Germinal center (tissue), 1 donor: ENCODE results near the gene GPR32.
"Not testable (repeated sequence)": the region's sequence is repeated elsewhere in the genome, so short reads cannot be mapped to it uniquely, and the experiment has no call there.

Experiments
- DNase-seq: peaks from one replicate; pipeline ENCODE4 v3.0.0; 2012; ENCODE audit warnings: mixed read lengths, low spot score

GPR32 gene

DNA sequence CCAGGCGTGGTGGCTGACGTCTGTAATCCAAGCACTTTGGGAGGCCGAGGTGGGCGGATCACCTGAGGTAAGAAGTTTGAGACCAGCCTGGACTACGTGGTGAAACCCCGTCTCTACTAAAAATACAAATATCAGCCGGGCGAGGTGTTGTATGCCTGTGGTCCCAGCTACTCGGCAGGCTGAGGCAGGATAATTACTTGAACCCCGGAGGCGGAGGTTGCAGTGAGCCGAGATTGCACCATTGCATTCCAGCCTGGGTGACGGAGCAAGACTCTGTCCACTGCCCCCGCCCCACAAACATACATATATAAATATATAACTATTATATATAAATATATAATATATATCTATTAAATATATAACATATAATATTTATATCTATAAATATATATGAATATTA, 23.1 kb upstream of the GPR32 start:
- not testable (repeated sequence) for DNase-seq

DNA sequence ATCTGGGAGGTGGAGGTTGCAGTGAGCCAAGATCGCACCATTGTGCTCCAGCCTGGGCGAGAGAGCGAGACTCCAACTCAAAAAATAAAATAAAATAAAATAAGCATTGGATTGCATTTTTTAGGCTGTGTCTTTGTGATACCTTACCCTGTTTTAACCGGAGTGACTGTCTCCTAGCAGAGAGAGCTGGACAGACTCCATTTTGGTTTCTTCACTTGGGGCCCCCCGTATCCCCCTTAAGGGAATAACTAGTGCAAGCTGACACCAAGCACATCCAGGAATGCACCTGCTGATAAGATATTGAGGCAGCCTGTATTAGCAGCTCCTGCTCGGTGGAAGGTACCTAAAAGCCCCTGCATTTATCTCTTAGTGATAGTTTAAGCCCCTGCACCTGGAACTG, 20.8 kb upstream of the GPR32 start:
- DNase-seq: no peak

DNA sequence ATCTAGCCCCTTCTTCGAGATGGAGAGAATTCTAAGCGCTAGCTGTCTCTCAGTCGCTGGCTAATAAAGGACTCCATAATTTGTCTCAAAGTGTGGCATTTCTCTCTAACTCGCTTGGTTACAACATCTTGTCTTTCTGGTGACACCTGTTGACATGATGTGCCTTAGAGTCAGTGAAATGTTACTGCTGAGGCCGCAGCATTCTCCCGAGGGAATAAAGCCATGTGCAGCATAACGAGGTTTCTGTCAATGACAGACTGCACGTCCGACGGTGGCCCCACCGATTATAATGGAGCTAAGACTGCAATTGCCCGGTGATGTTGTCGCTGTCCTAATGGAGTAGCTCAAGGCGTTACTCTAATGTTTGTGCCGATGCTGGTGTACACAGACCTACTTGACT, 20.3 kb upstream of the GPR32 start:
- DNase-seq: no peak

DNA sequence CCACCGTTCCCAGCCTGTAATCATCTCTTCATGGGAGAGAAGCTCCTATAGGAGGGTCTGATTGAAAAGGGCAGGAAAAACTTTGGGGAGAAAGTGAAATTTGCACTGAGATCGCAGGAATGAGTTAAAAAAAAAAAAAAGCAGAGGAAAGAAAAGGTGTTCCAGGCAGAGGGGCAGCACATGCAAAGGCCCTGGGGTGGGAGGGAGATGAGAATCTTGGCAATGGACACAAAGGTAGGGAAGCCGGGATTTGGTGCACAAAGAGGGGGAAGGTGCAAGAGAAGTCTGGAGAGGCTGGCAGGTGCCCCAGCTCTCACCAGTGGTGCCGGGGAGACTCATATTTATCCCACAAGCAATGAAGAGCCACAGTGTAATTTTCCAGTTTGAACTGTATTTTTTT, 16.4 kb upstream of the GPR32 start:
- DNase-seq: no peak

DNA sequence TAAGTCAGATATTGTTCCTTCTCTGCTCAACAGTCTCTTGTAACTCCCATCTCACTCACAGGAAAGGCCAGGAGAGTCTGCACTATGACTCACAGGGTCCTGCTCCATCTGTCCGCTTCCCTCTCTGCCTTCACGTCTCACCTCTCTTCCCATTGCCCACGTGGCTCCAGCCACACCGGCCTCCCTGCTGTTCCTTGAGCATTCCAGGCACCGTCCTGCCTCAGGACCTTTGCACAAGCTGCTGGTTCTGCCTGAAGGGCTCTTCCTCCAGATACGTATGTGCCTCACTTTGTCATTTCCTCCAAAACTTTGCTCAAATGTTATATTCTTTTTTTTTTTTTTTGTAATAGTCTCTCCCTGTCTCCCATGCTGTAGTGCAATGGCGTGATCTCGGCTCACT, 14.0 kb upstream of the GPR32 start:
- DNase-seq: not testable (repeated sequence)

DNA sequence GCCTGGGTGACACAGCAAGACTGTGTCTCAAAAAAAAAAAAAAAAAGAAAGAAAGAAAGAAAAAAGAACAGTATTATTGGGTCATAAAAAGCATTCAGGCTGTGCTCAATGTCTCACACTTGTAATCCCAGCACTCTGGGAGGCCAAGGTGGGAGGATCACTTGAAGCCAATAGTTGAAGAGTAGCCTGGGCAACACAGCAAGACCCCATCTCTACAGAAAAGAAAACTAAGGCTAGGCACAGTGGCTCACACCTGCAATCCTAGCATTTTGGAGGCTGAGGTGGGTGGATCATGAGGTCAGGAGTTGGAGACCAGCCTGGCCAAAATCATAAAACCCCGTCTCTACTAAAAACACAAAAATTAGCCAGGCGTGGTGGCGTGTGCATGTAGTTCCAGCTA, 12.6 kb upstream of the GPR32 start:
- not testable (repeated sequence) for DNase-seq

DNA sequence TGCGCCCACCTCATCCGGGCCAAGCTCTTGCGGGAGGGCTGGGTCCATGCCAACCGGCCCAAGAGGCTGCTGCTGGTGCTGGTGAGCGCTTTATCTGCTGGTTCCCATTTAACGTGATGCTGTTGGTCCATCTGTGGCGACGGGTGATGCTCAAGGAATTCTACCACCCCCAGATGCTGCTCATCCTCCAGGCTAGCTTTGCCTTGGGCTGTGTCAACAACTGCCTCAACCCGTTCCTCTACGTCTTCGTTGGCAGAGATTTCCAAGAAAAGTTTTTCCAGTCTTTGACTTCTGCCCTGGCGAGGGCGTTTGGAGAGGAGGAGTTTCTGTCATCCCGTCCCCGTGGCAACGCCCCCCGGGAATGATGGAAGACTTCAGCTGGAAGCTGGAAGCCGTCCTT, 11.2 kb upstream of the GPR32 start:
- DNase-seq: not testable (repeated sequence)

DNA sequence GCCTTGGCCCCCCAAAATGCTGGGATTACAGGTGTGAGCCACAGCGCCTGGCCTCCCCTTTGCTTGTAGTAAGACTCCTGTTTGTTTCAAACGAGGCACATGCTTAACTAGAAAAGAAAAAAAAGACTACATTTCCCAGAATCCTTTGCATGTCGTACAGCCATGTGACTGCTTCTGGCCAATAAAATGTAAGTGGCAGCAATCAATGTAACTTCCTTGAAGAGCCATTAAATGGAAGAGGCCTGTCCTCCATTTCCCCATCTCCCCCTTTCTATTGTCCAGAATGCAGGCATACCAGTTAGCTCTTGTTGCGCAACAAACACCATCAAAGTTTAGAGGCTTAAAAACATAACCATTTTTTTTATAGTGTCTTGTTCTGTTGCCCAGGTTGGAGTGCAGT, 10.4 kb upstream of the GPR32 start:
- DNase-seq: peak; percentile 30

DNA sequence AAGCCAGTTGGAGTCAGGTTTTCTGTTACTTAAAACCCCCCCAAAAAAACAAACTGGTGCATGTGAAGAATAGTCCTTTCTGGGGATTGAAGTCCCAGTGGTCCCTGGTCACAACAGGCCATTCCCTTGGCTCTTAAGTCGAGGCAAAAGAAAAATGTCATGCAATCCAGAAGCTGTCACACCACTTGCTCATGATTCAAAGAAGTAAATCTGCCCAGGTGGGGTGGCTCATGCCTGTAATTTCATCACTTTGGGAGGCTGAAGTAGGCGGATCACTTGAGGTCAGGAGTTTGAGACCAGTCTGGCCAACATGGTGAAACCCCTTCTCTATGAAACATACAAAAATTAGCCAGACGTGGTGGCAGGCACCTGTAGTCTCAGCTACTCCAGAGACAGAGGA, 8.8 kb upstream of the GPR32 start:
- DNase-seq: not testable (repeated sequence)

DNA sequence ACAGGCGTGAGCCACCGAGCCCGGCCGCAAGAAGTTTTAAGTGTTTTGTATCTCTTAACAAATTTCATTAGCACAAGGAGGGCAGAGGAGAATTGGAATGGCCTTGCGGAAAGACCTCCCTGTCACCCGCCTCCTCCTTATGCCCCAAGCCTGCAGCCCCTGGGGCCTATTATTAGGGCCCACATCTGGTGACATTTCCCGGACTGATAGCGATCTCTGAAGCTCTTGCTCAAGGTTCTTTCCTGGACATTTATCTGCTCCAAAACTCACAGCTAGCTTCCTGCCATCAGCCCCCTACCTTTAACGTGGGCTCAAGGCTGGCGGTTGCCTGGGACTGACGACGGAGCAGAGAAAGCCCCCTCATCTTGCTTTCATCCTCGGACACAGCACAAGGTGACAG, 6.7 kb upstream of the GPR32 start:
- DNase-seq: not testable (repeated sequence)

DNA sequence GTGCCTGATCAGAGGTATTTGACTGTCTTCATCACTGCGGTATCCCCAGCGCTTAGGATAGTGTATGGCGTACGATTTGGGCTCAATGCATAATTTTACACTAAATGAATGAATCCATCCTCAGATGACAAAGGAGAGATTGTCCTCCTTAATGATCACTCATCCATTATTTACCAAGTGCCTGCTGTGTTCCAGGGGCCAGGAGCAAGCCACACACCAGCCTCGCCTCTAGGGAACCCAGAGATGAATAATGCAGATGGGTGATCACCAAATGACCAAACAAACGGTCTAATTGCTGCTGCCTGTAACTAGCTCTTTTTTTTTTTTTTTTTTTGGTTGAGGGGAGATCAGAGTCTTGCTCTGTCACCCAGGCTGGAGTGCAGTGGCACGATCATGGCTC, 5.9 kb upstream of the GPR32 start:
- DNase-seq: no peak

DNA sequence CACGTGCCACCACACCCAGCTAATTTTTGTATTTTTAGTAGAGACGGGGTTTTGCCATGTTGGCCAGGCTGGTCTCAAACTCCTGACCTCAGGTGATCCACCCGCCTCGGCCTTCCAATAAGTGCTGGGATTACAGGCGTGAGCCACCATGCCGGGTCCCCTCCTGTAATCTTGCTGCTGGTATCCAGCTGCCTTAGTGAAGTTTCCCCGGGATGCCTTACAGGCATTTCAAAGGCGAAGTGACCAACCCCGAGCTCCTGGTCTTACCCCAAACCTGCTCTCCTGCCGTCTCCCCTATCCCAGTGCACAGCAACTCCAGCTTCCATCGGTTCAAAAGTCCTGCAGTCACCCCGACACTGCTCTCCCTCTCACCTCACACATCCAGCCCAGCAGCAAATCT, 3.5 kb upstream of the GPR32 start:
- not testable (repeated sequence) for DNase-seq

DNA sequence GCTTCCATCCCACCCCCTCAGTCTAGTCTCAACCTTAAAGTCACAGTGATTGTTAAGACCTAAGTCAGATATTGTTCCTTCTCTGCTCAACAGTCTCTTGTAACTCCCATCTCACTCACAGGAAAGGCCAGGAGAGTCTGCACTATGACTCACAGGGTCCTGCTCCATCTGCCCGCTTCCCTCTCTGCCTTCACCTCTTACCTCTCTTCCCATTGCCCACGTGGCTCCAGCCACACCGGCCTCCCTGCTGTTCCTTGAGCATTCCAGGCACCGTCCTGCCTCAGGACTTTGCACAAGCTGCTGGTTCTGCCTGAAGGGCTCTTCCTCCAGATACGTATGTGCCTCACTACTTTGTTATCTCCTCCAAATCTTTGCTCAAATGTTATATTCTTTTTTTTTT, 3.0 kb upstream of the GPR32 start:
- not testable (repeated sequence) for DNase-seq

DNA sequence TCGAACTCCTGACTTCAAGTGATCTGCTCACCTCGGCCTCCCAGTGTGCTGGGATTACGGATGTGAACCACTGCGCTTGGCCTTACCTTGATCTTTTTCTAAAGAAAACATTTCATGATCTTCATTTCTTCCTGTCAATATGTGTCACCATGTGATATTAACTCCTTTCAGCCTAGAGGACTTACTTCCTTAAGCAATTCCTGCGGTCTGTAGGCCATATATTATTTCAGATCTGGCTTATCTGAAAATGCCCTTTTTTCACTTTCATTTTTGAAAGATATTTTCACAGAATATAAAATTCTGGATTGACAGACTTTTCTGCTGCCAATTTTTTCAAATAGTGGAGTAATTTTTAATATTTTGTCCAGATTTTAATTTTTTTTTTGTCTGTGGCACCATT, 2.0 kb upstream of the GPR32 start:
- DNase-seq: no peak

DNA sequence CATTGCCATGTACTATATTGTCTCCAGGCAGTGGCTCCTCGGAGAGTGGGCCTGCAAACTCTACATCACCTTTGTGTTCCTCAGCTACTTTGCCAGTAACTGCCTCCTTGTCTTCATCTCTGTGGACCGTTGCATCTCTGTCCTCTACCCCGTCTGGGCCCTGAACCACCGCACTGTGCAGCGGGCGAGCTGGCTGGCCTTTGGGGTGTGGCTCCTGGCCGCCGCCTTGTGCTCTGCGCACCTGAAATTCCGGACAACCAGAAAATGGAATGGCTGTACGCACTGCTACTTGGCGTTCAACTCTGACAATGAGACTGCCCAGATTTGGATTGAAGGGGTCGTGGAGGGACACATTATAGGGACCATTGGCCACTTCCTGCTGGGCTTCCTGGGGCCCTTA, 624 bp downstream of the GPR32 start:
- no peak for DNase-seq

DNA sequence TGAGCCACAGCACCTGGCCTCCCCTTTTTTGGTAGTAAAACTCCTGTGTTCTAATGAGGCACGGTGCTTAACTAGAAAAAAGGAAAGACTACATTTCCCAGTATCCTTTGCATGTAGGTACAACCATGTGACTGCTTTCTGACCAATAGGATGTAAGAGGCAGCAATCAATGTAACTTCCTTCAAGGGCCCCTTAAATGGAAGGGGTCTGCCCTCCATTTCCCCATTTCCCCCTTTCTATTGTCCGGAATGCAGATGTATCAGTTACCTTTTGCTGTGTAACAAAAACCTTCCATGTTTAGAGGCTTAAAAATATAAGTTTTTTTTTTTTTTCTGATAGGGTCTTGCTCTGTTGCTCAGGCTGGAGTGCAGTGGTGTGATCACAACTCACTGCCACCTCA, 2.2 kb downstream of the GPR32 start:
- DNase-seq: peak; percentile 69

DNA sequence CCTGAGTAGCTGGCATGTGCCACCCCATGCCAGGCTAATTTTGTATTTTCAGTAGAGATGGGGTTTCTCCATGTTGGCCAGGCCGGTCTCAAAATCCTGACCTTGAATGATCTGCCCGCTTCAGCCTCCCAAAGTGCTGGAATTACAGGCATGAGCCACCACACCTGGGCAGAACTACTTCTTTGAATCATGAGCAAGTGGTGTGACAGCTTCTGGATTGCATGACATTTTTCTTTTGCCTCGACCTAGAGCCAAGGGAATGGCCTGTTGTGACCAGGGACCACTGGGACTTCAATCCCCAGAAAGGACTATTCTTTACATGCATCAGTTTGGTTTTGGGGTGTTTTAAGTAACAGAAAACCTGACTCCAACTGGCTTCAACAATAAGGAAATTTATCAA, 2.6 kb downstream of the GPR32 start:
- not testable (repeated sequence) for DNase-seq

DNA sequence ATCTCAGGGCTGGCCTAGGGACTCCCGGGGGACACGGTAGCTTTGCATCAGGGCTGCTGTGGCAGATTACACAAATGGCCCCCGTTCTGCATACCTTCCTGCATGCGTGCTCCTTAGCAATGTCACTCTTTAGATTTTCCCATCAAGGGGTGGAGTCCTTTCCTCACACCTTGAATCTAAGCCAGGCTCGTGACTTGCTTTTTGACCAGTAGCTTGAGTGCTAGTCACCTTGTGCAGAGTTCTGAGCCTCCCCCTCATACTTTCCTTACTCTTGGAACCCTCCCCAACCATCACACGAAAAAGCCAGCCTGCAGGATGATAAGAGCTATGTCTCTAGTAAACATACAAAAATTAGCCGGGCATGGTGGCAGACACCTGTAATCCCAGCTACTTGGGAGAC, 3.2 kb downstream of the GPR32 start:
- DNase-seq: not testable (repeated sequence)

DNA sequence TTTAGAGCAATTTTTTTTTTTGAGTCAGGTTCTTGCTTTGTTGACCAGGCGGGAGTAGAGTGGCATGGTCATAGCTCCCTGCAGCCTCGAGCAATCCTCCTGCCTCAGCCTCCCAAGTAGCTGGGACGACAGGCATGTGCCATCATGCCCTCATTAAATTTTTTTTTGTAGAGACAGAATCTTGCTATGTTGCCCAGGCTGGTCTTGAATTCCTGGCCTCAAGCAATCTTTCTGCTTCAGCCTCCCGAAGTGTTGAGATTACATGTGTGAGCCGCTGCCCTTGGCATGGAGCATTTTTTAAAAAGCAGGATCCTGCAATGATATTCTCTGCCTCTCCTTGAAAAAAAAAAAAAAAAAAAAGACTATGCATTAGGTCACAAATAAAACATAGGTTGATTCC, 5.9 kb downstream of the GPR32 start:
- no peak for DNase-seq

DNA sequence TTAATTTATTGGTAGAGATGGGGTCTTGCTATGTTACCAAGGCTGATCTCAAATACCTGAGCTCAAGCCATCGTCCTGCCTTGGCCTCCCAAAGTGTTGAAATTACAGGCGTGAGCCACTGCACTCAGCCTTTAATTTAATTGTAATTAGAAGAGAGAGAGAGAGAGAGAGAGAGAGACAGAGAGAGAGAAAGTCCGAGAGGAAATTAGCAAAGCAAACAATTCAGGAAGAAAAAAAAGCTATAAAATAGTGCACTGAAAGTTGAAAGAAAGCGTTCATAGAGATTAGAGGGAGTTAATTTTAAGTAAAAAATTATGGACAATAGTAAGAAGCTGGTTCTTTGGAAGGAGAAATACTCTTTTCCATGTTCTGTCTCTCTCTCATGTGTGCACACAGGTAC, 7.0 kb downstream of the GPR32 start:
- no peak for DNase-seq

DNA sequence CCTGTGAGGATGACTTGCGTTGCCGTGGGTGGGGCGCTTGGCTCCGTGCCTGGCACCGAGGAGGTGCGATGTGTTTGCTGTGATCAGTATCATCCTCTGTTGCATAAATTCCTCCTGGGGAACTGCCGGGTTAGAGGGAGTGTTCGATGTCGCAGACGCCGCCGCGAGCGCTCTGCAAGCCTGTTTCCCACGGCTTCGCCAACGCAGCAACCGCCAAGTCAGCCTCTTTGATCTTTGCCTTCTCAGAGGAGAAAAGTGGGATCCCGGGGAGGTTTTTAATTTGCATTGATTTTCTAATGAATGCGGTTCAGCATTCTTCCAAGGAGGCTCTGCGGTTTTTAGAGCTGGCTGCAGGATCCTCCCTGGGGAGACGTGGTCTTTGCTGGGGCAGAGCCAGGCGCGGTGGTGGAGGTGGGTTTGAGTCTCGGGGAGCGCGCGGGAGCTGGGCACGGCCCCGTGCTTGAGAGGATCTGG, 7.6 kb downstream of the GPR32 start:
- no peak for DNase-seq

DNA sequence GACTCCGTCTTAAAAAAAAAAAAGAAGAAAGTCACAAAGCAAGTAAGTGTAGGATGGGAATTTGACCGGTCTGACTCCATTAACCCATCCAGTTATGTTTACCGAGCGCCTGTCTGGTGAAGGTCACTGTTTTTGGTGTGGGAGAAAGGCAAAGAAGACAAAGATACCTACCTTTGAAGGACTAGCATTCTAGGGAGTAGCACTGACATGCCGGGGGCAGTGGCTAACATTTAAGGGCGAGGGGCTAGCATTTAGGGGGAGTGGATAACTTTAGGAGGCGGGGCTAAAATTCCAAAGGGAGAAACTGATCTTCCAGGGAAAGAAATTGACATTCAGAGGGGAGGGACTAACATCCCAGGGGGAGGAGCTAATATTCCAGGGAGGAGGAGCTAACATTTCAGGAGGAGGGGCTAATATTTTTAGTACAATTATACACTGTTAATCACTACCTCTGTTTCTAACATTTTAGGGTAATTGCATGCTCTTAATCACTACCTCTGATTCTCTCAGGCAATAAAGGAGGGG, 8.7 kb downstream of the GPR32 start:
- no peak for DNase-seq

DNA sequence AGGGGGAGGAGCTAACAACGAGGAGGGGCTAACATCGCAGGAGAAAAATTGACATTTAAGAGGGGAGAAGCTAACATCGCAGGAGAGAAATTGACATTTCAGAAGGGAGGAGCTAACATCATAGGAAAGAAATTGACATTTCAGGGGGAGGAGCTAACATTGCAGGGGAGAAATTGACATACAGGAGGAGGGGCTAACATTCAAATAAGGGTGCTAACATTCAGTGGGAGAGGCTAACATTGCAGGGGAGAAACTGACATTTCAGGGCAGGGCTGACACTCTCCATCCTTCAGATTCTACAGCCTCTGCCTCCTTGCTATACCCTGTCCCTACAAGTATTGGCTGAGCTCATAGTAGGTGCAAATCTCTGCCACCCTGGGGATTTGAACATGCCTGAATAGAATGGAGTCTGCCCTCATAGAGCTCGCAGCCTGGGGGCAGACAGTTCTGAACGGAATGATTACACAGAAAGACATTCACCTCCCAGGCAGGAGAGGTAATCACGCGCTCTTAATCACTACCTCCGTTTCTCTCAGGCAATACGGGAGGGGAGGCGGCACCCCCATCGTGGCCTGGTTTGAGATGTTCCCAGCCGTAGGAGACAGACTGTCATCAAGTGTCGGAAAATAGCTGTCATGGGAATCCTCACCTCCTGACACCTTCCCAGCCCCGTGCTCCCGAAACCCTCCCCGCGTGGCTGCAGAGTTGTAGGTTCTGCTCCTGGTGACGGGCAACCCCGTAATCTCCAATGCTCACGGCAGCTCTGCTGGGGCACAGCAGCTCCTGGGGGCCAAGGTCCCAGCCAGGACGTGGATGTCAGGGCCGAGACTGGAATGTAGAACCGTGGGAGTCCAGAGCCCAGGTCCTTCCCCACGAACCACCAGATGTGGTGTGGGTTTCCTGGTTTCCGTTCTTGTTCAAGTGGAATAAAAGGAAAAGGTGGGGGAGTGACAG, 9.5 kb downstream of the GPR32 start:
- DNase-seq: no peak
